HG02840 (cell line): ENCODE results near the gene CDC14A.
A peak's percentile ranks its signal among the peaks of the same experiment; 100 is the strongest.

Experiments used
- ATAC-seq: cut with Tn5 transposase; IDR thresholded peaks from one replicate; pipeline ENCODE4 v1.9.1; 2021; ENCODE audit warnings: mild to moderate bottlenecking, moderate library complexity, moderate number of reproducible peaks; ENCODE audit not compliant: unreplicated experiment, low FRiP score

Gene CDC14A

GRCh38 chr1:100524355-100524754, 172.0 kb downstream of the CDC14A start:
- no peak for ATAC-seq

GRCh38 chr1:100526894-100527293, 174.6 kb downstream of the CDC14A start:
- no peak for ATAC-seq

- ATAC-seq, result no peak
These were observed 176.6 kb downstream of the CDC14A start for GRCh38 chr1:100528871-100529270.

DNA sequence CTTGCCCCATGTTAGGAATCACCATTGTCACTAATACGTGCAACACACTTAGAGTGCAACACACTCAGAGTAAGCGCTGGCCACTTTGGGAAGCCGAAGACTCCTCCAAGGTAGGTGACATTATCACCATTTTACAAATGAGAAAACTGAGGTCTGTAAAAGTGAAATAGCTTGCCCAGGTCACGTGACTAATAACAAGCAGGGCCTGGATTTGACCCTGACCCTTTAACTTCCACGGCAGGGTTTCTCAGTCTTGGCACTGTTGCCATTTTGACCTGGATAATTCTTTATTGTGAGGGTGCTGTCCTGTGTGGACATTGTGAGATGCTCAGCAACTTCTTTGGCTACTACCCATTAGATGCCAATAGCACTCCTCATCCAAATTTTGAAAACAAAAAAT, 177.8 kb downstream of the CDC14A start:
- ATAC-seq, result no peak

GRCh38 chr1:100530880-100531487, 178.7 kb downstream of the CDC14A start:
- peak; percentile 90 for ATAC-seq

- no peak for ATAC-seq
These were observed 180.3 kb downstream of the CDC14A start for GRCh38 chr1:100532645-100533044.

GRCh38 chr1:100535264-100535663, 183.0 kb downstream of the CDC14A start:
- ATAC-seq, result no peak

- peak; percentile 86 for ATAC-seq
These were observed 183.7 kb downstream of the CDC14A start for GRCh38 chr1:100536031-100536430.

GRCh38 chr1:100538913-100539835, 186.9 kb downstream of the CDC14A start:
- ATAC-seq, result no peak

DNA sequence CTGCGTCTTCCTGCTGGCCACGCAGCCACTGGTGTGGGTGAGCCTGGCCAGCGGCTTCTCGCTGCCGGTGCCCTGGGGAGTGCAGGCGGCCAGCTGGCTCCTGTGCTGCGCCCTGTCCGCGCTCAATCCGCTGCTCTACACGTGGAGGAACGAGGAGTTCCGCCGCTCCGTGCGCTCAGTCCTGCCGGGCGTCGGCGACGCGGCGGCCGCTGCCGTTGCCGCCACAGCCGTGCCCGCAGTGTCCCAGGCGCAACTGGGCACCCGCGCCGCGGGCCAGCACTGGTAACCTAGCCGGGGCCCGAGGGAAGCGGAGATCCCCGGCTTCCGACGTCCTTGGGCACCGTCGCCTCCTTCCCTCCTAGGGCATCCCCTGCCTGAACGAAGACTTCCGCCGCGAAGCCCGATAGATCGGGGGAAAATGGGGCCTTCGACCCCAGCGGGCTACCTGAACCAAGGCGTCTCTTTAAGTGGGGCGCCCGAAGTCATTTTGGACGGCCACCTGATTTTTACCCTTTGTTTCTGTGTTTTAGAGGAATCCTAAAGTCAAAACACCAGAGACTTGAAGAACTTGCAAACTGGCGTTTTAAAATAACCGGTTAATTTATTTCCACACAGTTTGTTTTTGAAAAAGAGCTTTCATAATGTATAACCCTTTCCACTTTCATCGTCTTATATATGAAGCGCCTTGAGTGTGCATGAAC, 187.7 kb downstream of the CDC14A start:
- ATAC-seq, result no peak

DNA sequence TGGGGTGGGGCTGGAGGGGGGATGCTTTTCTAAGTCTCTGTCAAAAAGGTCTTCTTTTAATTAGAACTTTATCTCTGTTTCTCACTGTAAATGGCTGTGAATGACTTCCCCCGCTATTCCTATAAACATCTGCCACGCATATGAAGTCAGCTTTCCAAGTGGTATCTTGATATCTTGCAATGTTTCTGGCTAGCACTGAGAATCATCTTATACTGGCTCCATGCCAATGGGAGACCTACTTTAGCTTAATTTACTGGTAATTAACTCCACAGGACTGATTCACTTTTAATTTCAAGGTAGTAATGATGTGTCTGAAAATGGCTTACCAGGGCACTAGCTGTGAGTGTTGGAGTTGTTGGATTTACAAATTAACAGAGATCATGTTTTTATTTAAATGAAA, 190.0 kb downstream of the CDC14A start:
- ATAC-seq, result no peak

GRCh38 chr1:100543640-100544039, 191.3 kb downstream of the CDC14A start:
- ATAC-seq, result peak; percentile 55

DNA sequence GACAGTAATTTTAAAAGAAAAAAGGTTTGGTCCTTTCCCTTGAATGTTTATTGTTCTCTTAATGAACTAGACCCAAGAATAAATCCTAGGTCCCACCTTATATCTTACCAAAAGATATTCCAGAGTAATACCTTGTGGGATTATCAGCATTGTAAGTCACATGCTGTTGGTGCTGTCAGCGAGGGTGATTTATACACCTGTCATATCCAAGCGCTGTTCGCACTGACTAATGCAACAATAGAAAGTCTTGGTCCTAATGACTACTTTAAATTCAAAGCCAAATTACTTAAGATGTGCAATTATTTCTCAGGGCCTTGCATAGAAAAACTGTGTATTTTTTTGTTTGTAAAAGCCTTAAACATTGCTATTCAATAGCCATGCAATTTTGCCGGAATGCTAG, 192.5 kb downstream of the CDC14A start:
- ATAC-seq, result no peak

DNA sequence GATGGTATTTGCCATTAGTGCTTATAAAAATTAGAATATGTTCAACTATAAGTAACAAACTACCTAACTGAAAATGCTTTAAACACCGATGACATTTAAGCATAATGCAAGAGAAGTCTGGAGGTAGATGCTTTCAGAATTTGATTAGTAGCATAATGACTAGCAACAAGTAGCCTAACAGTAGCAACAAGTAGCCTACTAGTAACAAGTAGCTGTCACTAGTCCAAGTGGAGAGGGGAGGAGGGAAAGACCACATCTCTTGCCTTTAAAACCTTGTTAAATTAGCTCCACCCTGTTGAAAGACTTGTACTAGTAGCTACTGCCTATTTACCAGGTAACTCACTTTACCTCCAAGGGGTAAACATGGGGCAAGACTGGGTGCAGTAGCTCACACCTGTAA, 193.5 kb downstream of the CDC14A start:
- no peak for ATAC-seq

- ATAC-seq, result no peak
These were observed 199.7 kb downstream of the CDC14A start for GRCh38 chr1:100552031-100552430.

DNA sequence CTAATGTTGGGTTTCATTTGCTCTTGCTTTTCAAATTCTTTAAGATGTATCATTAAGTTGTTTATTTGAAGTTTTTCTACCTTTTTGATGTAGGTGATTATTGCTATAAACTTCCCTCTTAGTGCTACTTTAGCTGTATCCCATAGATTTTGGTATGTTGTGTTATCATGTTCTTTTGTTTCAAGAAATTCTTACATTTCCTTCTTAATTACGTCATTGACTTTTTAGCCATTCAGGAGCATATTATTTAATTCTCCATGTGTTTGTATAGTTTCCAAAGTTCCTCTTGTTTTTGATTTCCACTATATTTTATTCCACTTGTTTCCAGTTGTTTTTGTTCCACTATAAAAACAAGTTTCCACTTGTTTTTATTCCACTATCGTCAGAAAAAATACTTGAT, 200.6 kb downstream of the CDC14A start:
- ATAC-seq, result no peak

- no peak for ATAC-seq
These were observed 203.9 kb downstream of the CDC14A start for GRCh38 chr1:100556181-100556580.

DNA sequence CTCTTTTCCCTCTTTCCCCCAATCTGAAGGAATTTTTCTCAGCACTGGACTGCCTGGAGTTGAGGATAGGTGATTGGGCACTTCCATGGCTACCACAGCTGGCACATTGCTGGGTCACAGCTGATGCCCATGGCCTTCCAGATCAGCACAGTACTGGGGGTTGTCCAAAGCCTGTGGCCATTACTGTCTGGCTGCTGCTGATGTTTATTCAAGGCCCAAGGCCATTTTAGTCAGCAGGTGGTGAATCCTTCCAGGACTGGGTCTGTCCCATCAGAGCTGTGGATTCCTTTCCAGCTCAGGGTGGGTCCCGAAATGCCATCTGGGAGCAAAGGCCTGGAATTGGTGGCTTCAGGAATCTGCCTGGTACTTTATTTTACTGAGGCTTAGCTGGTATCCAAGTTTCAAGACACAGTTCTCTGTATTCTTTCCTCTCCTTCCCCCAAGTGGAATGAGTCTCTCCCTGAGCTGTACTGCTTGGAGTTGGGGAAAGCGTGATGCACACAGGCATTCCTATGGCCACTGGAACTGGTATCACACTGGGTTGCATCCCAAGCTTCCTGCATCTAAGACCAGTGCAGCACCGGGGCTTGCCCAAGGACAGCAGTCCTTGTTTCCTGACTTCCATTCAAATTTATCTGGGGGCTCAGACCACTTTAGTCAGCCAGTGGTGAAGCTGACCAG, 204.8 kb downstream of the CDC14A start:
- ATAC-seq, result no peak

GRCh38 chr1:100557606-100557953, 205.3 kb downstream of the CDC14A start:
- no peak for ATAC-seq

- ATAC-seq, result no peak
These were observed 213.2 kb downstream of the CDC14A start for GRCh38 chr1:100565533-100565932.
